ENCODE measurements around the gene KRTAP22-2.

Gene KRTAP22-2

DNA sequence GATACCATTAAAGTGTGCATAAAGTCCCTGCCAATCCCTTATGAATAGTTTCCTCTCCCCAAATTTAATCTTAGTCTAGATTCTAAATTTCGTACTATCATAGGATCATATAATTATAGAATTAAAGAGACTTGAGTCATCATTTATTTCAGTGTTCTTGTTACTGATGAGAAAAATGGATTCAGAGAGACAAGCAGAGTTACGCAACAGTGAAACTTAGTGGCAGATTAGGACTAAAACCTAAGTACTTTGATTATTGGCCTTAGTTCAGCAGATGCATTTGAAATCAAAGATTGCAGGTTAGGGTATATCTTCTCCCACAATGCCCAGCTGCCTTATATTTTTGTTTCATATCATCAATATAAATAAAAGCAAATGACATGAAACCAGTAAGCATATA, 28.2 kb downstream of the KRTAP22-2 start:
- no peak for DNase-seq

DNA sequence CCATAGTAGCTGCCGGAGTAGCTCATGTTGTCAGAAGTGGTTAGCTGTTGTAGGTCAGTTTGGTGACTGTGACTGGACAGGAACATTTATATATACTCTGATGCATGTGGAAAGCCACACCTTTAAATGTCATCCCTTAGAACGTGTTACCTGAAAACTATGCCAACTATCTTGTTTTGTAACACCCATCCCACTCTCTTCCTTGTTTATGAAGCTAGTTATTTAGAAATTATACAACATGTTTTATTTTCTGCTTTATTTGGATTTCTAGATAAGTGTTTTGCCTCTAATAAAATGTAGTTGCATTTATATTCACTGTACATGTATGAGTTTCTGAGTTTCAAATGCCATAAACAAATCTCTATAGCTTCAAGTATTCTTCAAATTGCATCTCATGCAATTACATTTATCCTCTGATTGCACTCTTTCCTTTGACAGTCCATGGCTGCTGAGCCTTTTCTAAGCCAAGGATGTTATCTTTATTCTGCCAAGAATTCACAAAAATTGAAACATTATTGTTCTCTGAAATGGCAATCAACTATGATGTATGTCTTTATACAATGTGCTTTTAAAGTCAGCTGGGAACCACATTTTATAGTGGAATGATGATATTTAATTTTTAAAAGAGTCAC, 28.8 kb downstream of the KRTAP22-2 start, which contains the start of gene KRTAP19-7:
Gene KRTAP19-7, minus strand, starts transcription at position 51 of the 632 bp plus-strand sequence. Its CDS starts 25 bp downstream, at position 26.
- DNase-seq, result no peak

DNA sequence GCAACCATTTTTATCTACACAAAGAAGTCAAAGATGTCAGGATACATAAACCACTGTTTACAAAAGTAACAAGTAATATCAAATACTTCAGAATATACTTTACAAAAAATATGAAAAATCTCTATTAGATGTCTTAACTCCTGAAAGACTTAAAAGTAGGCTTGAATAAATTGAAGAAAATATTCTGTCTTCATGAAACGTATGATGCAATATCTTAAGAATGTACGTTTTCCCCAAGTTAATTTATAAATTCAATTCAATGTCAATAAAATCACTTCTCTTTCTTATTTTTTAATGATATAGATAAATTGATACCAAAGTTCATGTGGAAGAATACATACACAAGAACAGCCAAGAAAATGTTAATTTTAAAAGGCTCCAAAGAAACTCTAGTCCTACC, 35.1 kb downstream of the KRTAP22-2 start:
- DNase-seq, result no peak

GRCh38 chr21:30552782-30553181, 37.4 kb downstream of the KRTAP22-2 start:
- no peak for DNase-seq

DNA sequence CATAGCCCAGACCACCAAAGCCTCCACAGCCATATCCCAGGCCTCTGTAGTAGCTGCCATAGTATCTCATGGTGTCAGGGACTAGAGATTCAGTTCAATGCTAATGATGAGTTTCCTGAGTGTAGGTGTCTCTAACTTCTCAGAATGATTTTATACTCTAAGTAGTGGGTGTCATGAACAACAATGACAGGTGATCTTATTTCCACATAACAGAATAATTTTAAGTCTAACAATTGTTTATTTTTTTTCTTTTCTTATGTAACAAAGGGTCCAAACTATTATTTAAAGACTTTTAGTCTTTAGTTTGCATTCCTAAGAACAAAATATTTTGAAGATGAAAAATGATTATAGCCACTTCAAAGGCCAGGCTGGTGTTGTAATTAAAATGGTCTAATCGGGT, 48.4 kb downstream of the KRTAP22-2 start, which contains the start of gene KRTAP19-6:
Gene KRTAP19-6, minus strand, starts transcription at position 101 of the 400 bp plus-strand sequence. Its CDS starts 31 bp downstream, at position 70.
- DNase-seq, result no peak
